Measurements from ENCODE around the gene CANX.

- TF ChIP-seq POLR2A (IDR thresholded peaks at IDR 0.05; ENCODE audit: low read depth, low read length), result no peak
- TF ChIP-seq GATA2 (IDR thresholded peaks at IDR 0.05; ENCODE audit: insufficient read depth, insufficient read length, low read depth, low read length), result no peak
- TF ChIP-seq CTCF (IDR thresholded peaks at IDR 0.05; ENCODE audit: extremely low read depth in 1 of 2, insufficient read depth in 1 of 2, low read depth in 1 of 2, low read length in 2 of 2), result no peak
- no peak for TF ChIP-seq POLR2AphosphoS5 (IDR thresholded peaks at IDR 0.05; ENCODE audit: insufficient read depth, low read depth, low read length)
These were observed 2.2 kb upstream of the CANX start for GRCh38 chr5:179696603-179697002.

Measured in endothelial cell of umbilical vein (primary cell).